ENCODE data around the gene DDI1. TPM values are rescaled to one million over a fixed set of nuclear protein-coding genes. Genes with fewer than 3 reads are reported as not detected.
"Not testable (repeated sequence)": the region's sequence is repeated elsewhere in the genome, so short reads cannot be mapped to it uniquely, and the experiment has no call there.

The DDI1 gene
- total RNA-seq, 1 donor from 2014 or later: not detected

DNA sequence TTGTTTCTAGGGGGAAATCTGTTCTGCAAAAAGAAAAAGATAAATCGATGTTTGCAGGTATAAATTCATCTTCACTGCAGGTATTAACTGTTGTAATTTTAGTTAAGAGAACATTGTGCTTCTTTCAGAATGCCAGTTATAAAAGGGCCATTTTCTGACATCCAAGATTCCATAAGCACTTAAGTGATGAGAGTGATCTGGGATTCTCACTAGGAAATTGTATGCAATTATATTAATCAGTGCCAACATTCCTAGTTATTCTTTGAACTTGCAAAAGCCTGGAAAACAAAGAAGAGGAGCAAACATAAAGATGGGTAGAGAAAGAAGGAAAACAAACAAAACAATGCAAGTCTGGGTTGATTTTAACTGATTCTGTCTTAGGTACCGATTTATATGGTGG lies 5.4 kb downstream of the DDI1 start:
- no peak for DNase-seq (ENCODE audit: low spot score)

DNA sequence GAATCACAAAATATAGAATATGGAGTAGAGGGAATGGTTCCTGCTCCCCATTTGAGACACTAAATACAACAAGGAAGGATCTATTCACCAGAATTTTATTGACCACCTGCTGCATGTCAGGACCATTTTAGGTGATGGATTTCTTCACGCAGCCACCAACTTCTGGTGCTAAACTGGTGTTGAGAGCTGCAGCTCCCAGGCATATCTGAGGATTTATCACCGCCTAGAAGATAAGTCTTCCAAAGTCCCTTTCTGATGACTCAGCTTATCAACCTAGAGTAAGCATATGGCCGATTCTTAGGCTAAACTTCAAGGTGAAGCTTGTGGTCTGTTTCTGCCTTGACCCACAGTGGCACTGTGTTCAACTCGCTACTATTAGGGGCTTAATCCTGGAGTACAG lies 6.7 kb downstream of the DDI1 start:
- DNase-seq (ENCODE audit: low spot score): no peak

DNA sequence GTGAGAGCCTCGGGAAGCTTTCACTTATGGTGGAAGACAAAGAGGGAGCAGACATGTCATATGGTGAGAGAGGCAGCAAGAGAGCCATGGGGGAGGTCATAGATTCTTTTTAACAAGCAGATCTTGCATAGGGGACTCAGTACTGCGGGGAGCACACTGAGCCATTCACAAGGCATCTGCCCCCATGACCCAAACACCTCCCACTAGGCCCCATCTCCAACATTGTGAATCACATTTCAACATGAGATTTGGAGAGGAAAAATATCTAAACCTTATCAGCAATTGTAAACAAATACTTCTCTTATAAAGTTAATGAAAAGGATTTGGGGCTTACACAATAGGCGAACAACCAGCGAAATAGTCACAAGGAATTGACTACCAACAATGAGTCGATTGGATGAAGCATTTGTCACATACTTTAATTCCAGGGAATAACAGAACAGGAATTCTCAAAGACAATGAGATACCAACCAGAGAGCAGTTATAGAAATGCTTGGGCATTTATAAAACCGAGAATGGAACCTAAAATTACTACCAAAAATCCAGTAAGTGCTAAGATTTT lies 7.3 kb downstream of the DDI1 start:
- no peak for DNase-seq (ENCODE audit: low spot score)

DNA sequence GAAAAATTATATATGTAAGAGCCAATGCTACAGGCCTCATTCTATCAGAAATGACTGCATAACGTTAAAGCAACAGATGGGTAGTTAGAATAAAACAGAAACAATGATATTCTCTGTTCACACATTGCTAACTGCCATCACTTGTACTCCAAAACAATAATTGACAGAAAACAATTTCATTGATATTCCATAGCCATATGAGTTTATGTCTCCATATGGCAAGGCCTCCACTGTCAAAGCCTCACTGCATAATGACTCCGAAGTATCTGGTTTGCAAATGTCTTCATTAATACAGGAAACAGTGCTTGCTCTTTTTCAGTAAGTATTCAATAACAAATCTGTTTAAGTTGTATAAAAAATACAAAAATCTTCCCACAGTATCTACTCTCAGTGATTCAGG lies 9.9 kb downstream of the DDI1 start:
- DNase-seq (ENCODE audit: low spot score): no peak

DNA sequence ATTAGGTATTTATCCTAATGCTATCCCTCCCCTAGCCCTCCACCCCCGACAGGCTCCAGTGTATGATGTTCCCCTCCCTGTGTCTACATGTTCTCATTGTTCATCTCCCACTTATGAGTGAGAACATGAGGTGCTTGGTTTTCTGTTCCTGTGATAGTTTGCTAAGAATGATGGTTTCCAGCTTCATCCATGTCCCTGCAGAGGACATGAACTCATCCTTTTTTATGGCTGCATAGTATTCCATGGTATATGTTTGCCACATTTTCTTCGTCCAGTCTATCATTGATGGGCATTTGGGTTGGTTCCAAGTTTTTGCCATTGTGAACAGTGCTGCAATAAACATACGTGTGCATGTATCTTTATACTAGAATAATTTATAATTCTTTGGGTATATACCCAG lies 10.4 kb downstream of the DDI1 start:
- not testable (repeated sequence) for DNase-seq (ENCODE audit: low spot score)

DNA sequence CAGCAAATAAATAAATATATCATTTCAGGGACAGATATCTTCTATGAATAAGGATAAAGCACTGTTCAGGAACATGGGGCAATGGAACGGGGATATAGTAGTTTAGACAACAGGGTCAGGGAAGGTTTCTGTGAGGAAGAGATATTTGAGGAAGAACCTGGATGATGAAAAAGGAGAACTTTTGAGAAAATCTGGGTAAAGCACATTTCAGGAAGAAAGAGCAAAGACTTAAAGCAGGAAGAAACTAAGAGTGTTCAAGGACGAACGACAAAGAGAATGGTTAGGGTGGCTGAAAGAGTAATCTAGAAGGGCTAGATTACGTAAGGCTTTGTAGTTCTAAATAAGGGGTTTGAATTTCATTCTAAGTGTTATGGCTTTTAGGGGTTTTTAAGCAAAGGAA lies 12.7 kb downstream of the DDI1 start:
- DNase-seq (ENCODE audit: low spot score): no peak

DNA sequence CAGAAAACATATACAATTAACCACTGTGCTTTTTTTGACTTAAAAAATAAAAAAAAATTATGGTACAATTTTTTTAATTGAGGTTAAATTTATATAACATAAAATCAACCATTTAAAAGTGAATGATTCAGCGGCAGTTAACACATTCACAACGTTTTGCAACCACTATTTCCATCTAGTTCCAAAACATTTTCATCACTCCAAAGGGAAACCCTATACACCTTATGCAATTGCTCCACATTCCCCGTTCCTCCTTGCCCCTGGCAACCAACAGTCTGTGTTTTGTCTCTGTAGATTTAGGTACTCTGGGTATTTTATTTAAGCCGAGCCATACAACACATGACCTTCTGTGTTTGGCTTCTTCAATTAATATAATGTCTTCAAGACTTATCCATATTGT lies 15.3 kb downstream of the DDI1 start:
- no peak for DNase-seq (ENCODE audit: low spot score)

DNA sequence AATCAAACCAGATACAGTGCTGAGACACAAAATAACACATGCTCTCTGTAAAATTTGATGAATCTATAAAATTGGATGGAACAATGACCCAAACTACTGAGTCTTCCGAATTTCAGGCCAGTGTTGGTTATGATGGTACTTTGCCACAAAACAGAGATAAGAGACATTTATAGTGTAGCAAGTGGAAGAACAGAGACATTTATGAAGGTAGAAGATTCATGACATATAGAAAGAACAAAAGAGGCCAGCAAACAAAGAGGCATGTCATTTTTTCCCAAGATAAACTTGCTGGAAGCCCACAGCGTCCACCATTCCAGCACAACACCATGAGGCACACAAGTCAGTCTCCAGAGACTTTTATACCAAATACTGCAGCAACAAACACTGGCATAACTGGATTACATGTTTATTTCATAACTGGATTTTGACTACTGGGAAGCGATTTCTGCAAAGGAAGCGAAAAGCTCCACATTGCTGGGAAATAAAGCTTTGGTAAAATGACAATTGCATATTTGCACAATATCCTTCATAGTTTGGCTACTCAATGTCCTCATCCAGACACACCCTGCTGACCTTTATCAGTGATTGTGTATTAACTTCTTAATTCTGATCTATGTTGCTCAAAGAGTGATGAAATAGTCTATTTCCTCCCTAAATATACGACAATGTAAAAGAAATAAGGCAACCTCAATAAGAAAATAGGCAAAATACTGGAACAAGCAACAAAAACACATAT lies 17.5 kb downstream of the DDI1 start:
- DNase-seq (ENCODE audit: low spot score): no peak

DNA sequence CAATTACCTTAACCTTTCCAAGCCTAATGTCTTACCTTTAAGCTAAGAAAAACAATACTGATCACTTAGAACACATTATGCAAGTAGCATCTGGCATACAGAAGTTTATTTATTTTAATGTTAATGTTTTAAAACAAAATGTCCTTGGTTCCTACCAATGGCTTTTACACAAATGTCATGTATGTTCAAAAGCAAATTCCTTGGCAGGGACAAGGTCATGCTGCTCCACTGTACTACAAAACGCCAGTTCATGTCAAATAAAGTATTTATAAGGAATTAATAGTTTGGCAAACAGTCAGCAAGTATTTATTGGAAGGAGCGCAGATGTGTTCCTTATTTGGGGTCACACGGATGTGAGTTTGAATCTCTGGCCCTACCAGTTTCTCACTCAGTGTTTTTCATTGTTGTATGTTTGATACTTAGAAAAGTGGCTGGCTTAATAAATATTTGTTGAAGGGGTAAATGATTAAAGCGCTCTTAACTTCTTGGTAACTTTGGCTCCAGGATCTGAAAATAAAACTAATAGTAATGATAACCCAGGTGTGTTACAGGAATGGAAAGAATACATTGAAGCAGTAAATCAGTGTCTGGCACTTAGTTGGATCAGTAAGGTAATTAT lies 18.6 kb downstream of the DDI1 start:
- no peak for DNase-seq (ENCODE audit: low spot score)

DNA sequence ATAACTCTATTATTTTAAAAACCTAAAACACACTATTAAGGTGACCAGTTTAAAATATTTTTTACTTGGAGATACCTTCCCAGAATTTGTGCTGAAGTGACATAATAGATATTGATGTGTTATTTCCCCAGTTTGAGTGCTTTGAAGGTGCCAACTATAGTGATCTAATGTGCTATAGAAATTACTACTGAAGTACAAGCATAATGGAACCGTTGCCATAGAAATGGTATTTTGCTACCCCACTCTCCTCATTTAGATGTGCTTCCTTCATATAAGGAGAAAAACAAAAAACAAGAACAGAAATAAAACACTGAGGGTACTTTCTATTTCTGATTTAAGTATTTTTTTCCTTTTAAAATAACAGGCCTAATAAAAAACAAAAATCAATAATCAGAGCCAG lies 19.2 kb downstream of the DDI1 start:
- no peak for DNase-seq (ENCODE audit: low spot score)

DNA sequence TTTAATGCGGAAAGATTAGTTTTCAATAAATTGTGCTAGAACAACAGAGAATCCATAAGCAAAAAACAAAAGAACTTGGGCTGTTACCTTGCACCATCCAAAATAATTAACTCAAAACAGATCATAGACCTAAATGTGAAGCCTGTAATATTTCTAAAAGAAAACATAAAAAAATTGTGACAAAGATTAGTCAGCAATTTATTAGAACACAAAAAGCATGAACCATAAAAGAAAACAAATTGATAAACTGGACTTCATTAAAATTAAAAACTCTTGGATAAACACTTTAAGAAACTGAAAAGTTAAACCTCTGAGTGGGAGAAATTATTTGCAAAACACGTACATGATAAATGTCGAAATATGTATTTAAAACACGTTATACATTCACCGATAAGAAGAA lies 21.5 kb downstream of the DDI1 start:
- no peak for DNase-seq (ENCODE audit: low spot score)

DNA sequence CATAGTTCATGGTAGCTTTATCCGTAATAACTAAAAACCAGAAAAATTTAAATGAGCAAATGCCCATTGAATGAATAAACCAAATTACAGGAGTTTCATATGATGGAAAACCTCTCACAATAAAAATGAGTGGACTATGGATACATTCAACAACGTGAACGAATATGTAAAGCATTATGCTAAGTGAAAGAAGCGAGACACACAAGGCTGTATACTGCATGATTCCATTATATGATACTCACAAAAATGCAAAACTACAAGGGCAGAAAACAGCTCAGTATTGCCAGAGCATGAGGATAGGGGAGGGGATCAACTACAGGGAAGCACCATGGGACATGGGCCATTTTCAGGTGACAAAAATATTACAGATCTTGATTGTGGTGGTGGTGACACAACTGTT lies 22.2 kb downstream of the DDI1 start:
- no peak for DNase-seq (ENCODE audit: low spot score)

DNA sequence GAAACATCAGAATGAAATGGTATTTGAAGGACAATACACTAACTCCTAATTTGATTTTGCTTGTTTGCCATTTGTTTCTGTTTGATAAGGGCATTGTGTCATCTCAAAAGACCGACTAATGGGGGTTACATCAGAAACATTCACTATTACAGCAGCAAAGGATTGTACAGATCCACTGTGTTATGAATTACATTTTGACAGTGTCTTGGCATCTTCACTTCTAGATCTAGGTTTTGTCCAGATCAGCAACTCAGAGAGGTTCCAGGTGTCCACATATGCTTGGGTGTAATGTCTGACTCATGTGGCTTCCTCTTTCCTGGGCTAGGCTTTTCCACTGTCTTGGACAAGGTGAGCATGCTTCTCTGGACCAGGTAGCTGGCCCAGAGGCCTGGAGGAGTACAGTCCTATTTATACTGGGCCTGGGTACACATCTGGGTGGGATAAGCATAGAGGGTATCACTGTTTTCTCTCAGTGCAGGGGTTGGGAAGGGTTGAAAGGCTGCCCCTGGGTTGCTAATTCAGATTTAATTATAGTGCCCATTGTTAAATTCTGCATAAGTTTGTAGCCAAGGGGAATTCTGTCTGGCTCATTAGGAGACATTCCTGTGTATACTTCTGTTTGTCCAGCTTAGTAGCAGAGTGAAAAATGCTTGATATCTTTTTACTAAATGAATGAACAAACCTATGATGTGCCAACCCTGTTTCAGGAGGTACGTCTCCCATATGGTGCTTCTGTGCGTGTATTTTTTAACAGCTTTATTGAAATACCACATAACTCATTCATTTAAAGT lies 23.8 kb downstream of the DDI1 start:
- no peak for DNase-seq (ENCODE audit: low spot score)

DNA sequence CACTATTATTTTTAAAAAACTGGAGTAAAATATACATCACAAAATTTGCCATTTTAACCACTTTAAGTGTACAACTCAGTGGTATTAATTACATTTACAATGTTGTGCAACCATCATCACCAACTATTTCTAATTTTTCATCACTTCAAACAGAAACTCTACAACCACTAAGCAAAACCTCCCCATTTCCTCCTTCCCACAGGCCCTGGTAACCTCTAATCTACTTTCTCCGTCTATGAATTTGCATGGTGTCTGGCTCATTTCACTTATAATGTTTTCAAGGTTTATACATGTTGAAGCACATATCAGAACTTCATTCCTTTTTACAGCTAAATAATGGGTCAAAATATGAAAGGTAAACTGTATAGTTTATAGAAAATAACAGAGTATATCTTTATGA lies 24.4 kb downstream of the DDI1 start:
- no peak for DNase-seq (ENCODE audit: low spot score)

DNA sequence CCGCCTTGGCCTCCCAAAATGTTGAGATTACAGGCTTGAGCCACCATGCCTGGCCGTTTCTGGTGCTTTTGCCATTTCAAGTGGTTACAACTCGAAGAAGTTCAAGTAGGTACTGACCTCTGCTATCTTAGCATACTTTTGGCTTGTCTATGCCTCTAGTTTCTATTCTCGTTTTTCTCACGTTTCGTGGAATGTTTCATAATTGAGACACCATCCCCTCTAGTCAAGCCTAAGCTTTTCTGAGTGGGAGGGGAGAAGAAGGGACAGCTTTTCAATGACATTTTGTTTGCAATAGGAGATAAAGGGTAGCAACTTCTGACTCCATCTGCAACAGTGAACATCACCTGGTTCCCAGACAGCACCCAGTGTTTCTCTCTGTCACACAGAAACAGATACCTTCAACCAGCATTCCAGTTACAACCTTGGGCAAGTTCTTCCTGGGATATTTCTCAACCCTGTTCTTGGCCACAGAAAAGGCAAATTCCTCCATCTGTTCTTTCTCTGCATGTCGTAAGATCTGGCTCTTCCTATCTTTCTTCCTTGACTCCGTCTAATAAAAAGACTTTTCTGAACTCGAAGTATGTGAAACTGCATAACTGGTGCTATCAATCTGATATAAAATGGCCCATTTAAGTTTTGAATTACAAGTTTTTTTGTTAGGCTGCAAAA lies 25.5 kb downstream of the DDI1 start:
- no peak for DNase-seq (ENCODE audit: low spot score)

DNA sequence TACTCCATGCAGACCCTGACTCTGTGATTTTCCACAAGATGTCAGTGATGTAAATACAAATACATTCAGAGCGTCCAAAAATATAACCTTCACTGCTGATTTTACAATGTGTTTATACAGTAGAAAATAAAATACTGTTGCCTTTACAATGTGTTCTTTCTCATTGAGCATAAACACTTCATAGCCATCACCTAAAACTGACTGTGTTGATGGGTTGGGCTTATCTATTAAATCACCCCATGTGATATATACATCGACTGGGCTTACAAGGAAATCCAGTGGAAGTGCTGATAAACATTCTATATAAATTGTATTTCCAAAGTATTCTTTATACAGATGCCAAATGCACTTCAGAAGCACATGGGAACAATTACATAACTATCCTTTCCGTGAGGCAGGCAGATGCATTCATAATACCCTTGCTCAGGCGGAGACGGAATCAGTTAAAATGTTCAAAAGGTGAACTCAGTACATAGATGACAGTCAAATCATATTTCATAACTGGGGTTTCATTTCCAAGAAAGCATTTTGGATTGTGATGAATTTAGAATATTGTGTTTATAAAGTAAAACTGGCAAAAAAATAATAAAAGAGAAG lies 27.7 kb downstream of the DDI1 start:
- no peak for DNase-seq (ENCODE audit: low spot score)

DNA sequence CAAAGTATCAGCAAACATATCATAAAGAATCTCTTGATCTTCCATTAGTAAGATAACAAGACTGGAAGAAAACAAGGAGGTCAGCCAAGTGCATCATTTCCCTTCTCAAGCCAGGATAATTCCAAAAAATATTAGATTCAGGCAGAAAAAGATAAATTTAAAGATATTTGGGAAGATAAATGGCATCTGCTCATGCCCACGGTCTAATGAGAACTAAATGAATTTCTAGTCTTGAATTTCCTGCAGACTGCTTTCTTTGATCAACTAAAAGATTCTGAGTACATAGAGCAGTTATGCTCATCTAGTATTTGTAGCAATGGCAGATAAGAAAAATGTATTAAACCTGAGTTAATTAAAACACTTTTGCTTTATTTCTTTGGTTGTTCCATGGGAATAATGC lies 31.1 kb downstream of the DDI1 start:
- no peak for DNase-seq (ENCODE audit: low spot score)

DNA sequence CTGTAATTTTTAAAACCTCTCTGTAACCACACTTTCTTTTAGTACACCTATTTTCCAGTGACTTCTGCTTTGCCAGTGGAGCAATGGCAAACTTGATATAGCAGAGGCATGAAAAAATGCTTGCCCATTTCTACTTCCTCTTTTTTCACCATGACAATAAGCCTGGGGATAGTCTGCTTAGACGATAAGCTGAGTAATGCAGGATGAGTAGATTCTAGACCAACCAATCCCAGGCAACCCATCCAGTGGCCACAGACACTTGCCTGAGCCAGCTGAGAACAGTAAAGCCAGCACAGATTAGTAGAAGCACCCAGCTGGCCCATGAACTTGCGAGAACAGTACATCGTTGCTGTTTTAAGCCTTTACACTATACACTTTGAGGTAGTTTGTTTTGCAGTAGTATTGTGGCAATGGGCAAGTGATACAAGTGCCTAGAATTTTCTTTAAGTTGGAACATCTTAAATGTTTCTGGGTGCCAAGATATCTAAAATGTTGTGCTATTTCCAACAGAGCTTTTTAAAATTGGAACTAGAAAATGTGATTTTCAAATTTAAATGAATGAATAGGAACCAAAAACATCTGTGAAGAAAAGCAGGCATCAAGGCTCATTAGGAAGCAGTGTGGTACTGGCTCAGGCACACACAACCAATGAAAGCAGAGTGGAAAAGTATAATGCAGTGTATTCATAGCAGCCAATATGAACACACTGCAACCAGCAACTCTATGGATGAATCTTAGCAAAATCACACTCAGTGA lies 37.7 kb downstream of the DDI1 start:
- no peak for DNase-seq (ENCODE audit: low spot score)

DNA sequence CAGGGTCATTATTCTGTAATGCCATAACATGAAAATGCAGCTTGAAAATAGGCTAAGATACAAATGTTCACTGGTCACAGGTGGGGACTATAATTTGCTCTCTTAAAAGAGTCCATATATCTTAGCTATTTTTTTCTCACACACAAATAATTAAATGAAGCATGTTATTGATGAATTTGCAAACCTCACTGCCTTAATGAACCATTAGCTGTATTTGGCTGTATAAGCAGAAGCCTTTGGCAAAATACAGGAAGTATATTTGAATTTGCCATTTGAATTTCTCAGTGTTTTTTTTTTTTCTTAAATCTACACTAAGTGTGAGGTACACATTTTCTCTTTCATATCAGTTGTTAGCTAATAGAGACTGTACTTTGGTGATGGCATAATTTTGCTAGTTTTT lies 38.7 kb downstream of the DDI1 start:
- DNase-seq (ENCODE audit: low spot score): no peak

DNA sequence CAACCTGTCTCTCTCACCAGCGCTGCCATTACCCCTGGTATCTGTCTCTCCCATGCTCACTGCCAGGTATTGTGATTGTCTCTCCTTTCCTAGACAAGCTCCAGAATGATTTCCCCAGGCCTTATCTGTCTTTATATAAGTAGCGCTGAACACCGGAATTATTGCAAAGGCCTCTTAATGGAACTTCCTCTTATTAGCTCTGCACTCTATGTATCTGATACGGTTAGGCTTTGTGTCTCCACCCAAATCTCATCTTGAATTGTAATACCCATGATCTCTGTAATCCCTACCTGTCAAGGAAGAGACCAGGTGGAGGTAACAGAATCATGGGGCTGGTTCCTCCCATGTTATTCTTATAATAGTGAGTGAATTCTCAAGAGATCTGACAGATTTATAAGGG lies 39.3 kb downstream of the DDI1 start:
- no peak for DNase-seq (ENCODE audit: low spot score)

DNA sequence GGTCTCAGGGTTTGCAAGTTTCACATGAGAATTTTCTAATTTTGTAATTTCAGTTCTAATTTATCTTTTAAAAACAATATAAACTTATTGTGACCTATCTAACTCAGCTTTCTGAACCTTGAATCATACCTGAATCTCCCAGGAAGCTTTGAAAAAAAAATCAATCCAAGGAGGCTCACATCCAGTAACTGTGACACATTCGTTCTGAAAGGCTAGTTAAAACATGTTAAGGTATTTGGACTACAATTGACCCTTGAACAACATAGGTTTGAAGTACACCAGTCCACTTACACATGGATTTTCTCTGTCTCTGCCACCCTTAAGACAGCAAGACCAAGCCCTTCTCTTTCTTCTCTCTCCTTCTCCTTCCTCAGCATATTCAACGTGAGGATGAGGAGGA lies 40.0 kb downstream of the DDI1 start:
- DNase-seq (ENCODE audit: low spot score): no peak

Data from ureter (tissue), 1 donor.